Activated CD4-positive, alpha-beta T cell treated with anti-CD3 and anti-CD28 coated beads, Interleukin-2, amount 10 ng/mL, durations not matched to agents 24 days and 14 days (primary cell): Measurements from ENCODE around the gene UQCRC2. TPM values are rescaled to one million over a fixed set of nuclear protein-coding genes. Genes with fewer than 3 reads are reported as not detected.

ENCODE experiments used
- DNase-seq: peaks from one replicate; pipeline ENCODE4 v3.0.0; 2022
- H3K27ac Mint-ChIP-seq: one replicate; pipeline ENCODE4 v1.8.0; 2022; ENCODE audit warnings: mild to moderate bottlenecking, mixed read lengths
- H3K27me3 Mint-ChIP-seq: one replicate; pipeline ENCODE4 v1.8.0; 2022; ENCODE audit warnings: mixed read lengths
- H3K36me3 Mint-ChIP-seq: one replicate; pipeline ENCODE4 v1.8.0; 2022; ENCODE audit warnings: low read depth, mild to moderate bottlenecking, mixed read lengths
- H3K4me1 Mint-ChIP-seq: one replicate; pipeline ENCODE4 v1.8.0; 2021; ENCODE audit warnings: mixed read lengths
- H3K4me3 Mint-ChIP-seq: one replicate; pipeline ENCODE4 v1.8.0; 2022; ENCODE audit warnings: mild to moderate bottlenecking, moderate library complexity, mixed read lengths
- H3K9me3 Mint-ChIP-seq: one replicate; pipeline ENCODE4 v1.8.0; 2021; ENCODE audit warnings: mixed read lengths
- intact Hi-C: fragments of 100-400 bp; cut with micrococcal nuclease; formaldehyde crosslinking; loops from one replicate; pipeline ENCODE4 v1.15.1; 2023
- total RNA-seq: library from RNA; stranded (reverse); gene quantifications from 2 replicates; pipeline ENCODE4 v1.2.3, GENCODE V29; 2022

Gene UQCRC2
- total RNA-seq, 1 donor from 2014 or later, result 256 TPM

- no peak for DNase-seq
- no peaks in the 10 kb centered on the region for H3K27me3 Mint-ChIP-seq
- no peak overlapping the region for H3K27ac Mint-ChIP-seq
- H3K4me3 Mint-ChIP-seq, result no peak overlapping the region
- intact Hi-C loops, result loop anchor here (10.0 kb wide), 2 partner anchors 363 to 433 kb away; partner anchors contain the start of gene METTL9
- peaks cover 24% of the 10 kb centered on the region for H3K4me1 Mint-ChIP-seq
- no peaks in the 10 kb centered on the region for H3K9me3 Mint-ChIP-seq
- peaks cover 58% of the 10 kb centered on the region for H3K36me3 Mint-ChIP-seq
Observed at GRCh38 chr16:21957714-21958346, 4.7 kb downstream of the UQCRC2 start.

- intact Hi-C loops, result loop anchor here (10.0 kb wide), 2 partner anchors 364 to 434 kb away; partner anchors contain the start of gene METTL9
- Mint-ChIP-seq H3K27me3 (no peaks in the 10 kb centered on the region), H3K36me3 (peaks cover 58% of the 10 kb centered on the region), H3K4me1 (peaks cover 23% of the 10 kb centered on the region), H3K27ac (peak overlapping the region; percentile 6), H3K9me3 (no peaks in the 10 kb centered on the region), H3K4me3 (no peak overlapping the region)
- DNase-seq, result no peak
Observed at GRCh38 chr16:21959050-21959449, 5.9 kb downstream of the UQCRC2 start.

GRCh38 chr16:21962475-21962874, 9.3 kb downstream of the UQCRC2 start:
- intact Hi-C loops, result no loop called here
- Mint-ChIP-seq H3K27ac (no peak overlapping the region), H3K36me3 (peaks cover 68% of the 10 kb centered on the region), H3K9me3 (no peaks in the 10 kb centered on the region), H3K4me1 (peaks cover 11% of the 10 kb centered on the region), H3K27me3 (no peaks in the 10 kb centered on the region), H3K4me3 (no peak overlapping the region)
- DNase-seq, result no peak

GRCh38 chr16:21963887-21964286, 10.7 kb downstream of the UQCRC2 start:
- no peak for DNase-seq
- H3K27me3 Mint-ChIP-seq, result no peaks in the 10 kb centered on the region
- H3K27ac Mint-ChIP-seq, result no peak overlapping the region
- no peaks in the 10 kb centered on the region for H3K9me3 Mint-ChIP-seq
- peaks cover 5% of the 10 kb centered on the region for H3K4me1 Mint-ChIP-seq
- H3K4me3 Mint-ChIP-seq, result no peak overlapping the region
- peaks cover 66% of the 10 kb centered on the region for H3K36me3 Mint-ChIP-seq
- intact Hi-C loops, result no loop called here

- Mint-ChIP-seq H3K27ac (no peak overlapping the region), H3K36me3 (peaks cover 62% of the 10 kb centered on the region), H3K4me3 (no peak overlapping the region), H3K27me3 (no peaks in the 10 kb centered on the region), H3K4me1 (peaks cover 1% of the 10 kb centered on the region), H3K9me3 (no peaks in the 10 kb centered on the region)
- no peak for DNase-seq
- intact Hi-C loops, result no loop called here
Observed at GRCh38 chr16:21964353-21964752, 11.2 kb downstream of the UQCRC2 start.

GRCh38 chr16:21971856-21972255, 18.7 kb downstream of the UQCRC2 start:
- Mint-ChIP-seq H3K36me3 (peaks cover 39% of the 10 kb centered on the region), H3K4me3 (no peak overlapping the region), H3K27me3 (no peaks in the 10 kb centered on the region), H3K27ac (no peak overlapping the region), H3K4me1 (peaks cover 2% of the 10 kb centered on the region), H3K9me3 (no peaks in the 10 kb centered on the region)
- DNase-seq, result no peak
- intact Hi-C loops, result no loop called here

GRCh38 chr16:21973945-21974344, 20.8 kb downstream of the UQCRC2 start:
- DNase-seq, result no peak
- Mint-ChIP-seq H3K27me3 (no peaks in the 10 kb centered on the region), H3K4me3 (no peak overlapping the region), H3K9me3 (no peaks in the 10 kb centered on the region), H3K27ac (no peak overlapping the region), H3K36me3 (peaks cover 45% of the 10 kb centered on the region), H3K4me1 (peaks cover 2% of the 10 kb centered on the region)
- intact Hi-C loops, result no loop called here

- Mint-ChIP-seq H3K36me3 (peaks cover 73% of the 10 kb centered on the region), H3K9me3 (no peaks in the 10 kb centered on the region)
- intact Hi-C loops, result no loop called here
Observed at GRCh38 chr16:21980032-21980431, 26.9 kb downstream of the UQCRC2 start.

GRCh38 chr16:21982108-21982507, 28.9 kb downstream of the UQCRC2 start:
- Mint-ChIP-seq H3K4me1 (no peaks in the 10 kb centered on the region), H3K4me3 (no peak overlapping the region), H3K27me3 (no peaks in the 10 kb centered on the region), H3K9me3 (no peaks in the 10 kb centered on the region), H3K27ac (no peak overlapping the region), H3K36me3 (peaks cover 73% of the 10 kb centered on the region)
- DNase-seq, result no peak
- intact Hi-C loops, result no loop called here

More at GRCh38 chr16:21980032-21980431, 26.9 kb downstream of the UQCRC2 start:
- H3K4me3 Mint-ChIP-seq, result no peak overlapping the region
- no peak for DNase-seq
- H3K4me1 Mint-ChIP-seq, result no peaks in the 10 kb centered on the region
- no peaks in the 10 kb centered on the region for H3K27me3 Mint-ChIP-seq
- H3K27ac Mint-ChIP-seq, result no peak overlapping the region

GRCh38 chr16:21984062-21984461, 30.9 kb downstream of the UQCRC2 start:
- intact Hi-C loops, result no loop called here
- H3K36me3 Mint-ChIP-seq, result peaks cover 58% of the 10 kb centered on the region
- no peaks in the 10 kb centered on the region for H3K27me3 Mint-ChIP-seq
- no peak for DNase-seq
- H3K4me1 Mint-ChIP-seq, result peaks cover 5% of the 10 kb centered on the region
- H3K4me3 Mint-ChIP-seq, result no peak overlapping the region
- no peak overlapping the region for H3K27ac Mint-ChIP-seq
- no peaks in the 10 kb centered on the region for H3K9me3 Mint-ChIP-seq

- intact Hi-C loops, result no loop called here
Observed at GRCh38 chr16:21985524-21985923, 32.4 kb downstream of the UQCRC2 start.

GRCh38 chr16:21986692-21987246, 33.6 kb downstream of the UQCRC2 start:
- H3K36me3 Mint-ChIP-seq, result peaks cover 33% of the 10 kb centered on the region
- no peak overlapping the region for H3K4me3 Mint-ChIP-seq
- H3K27me3 Mint-ChIP-seq, result no peaks in the 10 kb centered on the region
- H3K27ac Mint-ChIP-seq, result no peak overlapping the region
- intact Hi-C loops, result no loop called here
- no peak for DNase-seq
- H3K4me1 Mint-ChIP-seq, result peaks cover 11% of the 10 kb centered on the region
- no peaks in the 10 kb centered on the region for H3K9me3 Mint-ChIP-seq

More at GRCh38 chr16:21985524-21985923, 32.4 kb downstream of the UQCRC2 start:
- no peaks in the 10 kb centered on the region for H3K9me3 Mint-ChIP-seq
- no peak for DNase-seq
- H3K27me3 Mint-ChIP-seq, result no peaks in the 10 kb centered on the region
- no peak overlapping the region for H3K4me3 Mint-ChIP-seq
- H3K36me3 Mint-ChIP-seq, result peaks cover 44% of the 10 kb centered on the region
- H3K27ac Mint-ChIP-seq, result no peak overlapping the region
- H3K4me1 Mint-ChIP-seq, result peaks cover 6% of the 10 kb centered on the region

- DNase-seq, result no peak
- Mint-ChIP-seq H3K9me3 (no peaks in the 10 kb centered on the region), H3K36me3 (peaks cover 26% of the 10 kb centered on the region), H3K4me3 (no peak overlapping the region), H3K27ac (no peak overlapping the region), H3K27me3 (no peaks in the 10 kb centered on the region), H3K4me1 (peaks cover 14% of the 10 kb centered on the region)
- intact Hi-C loops, result no loop called here
Observed at GRCh38 chr16:21987498-21987897, 34.3 kb downstream of the UQCRC2 start.

- intact Hi-C loops, result no loop called here
- peaks cover 14% of the 10 kb centered on the region for H3K4me1 Mint-ChIP-seq
- H3K4me3 Mint-ChIP-seq, result no peak overlapping the region
- H3K27ac Mint-ChIP-seq, result no peak overlapping the region
- no peak for DNase-seq
- no peaks in the 10 kb centered on the region for H3K9me3 Mint-ChIP-seq
- H3K27me3 Mint-ChIP-seq, result no peaks in the 10 kb centered on the region
- H3K36me3 Mint-ChIP-seq, result peaks cover 17% of the 10 kb centered on the region
Observed at GRCh38 chr16:21989133-21989532, 36.0 kb downstream of the UQCRC2 start.

- Mint-ChIP-seq H3K27ac (no peak overlapping the region), H3K4me1 (peaks cover 14% of the 10 kb centered on the region), H3K27me3 (no peaks in the 10 kb centered on the region), H3K9me3 (no peaks in the 10 kb centered on the region), H3K36me3 (peaks cover 10% of the 10 kb centered on the region), H3K4me3 (no peak overlapping the region)
- intact Hi-C loops, result no loop called here
- no peak for DNase-seq
Observed at GRCh38 chr16:21989751-21990150, 36.6 kb downstream of the UQCRC2 start.
